GM10266 (cell line): Measurements from ENCODE around the gene COPA.
A peak's percentile ranks its signal among the peaks of the same experiment; 100 is the strongest.

ENCODE experiments used
- DNase-seq: peaks from one replicate; pipeline ENCODE4 v3.0.0; 2012; ENCODE audit errors: extremely low spot score
- CTCF ChIP-seq: IDR thresholded peaks from 2 replicates; pipeline ENCODE4 v1.5.1; 2012; ENCODE audit warnings: mild to moderate bottlenecking, low read depth; ENCODE audit not compliant: control insufficient read depth, insufficient read depth; ENCODE audit errors: missing control alignments

The COPA gene

GRCh38 chr1:160261893-160262794, 80.9 kb downstream of the COPA start, which contains the start of gene DCAF8:
TSS of gene DCAF8 (minus strand) at chr1:160262549. CDS start at chr1:160244008, 18,541 bp downstream.
- TF ChIP-seq CTCF = no peak
- DNase-seq = peak; percentile 89

GRCh38 chr1:160261556-160261892, 81.5 kb downstream of the COPA start:
- TF ChIP-seq CTCF = no peak
- peak; percentile 60 for DNase-seq

- no peak for DNase-seq
- TF ChIP-seq CTCF = no peak
These were observed 82.4 kb downstream of the COPA start for GRCh38 chr1:160260406-160261382.

DNA sequence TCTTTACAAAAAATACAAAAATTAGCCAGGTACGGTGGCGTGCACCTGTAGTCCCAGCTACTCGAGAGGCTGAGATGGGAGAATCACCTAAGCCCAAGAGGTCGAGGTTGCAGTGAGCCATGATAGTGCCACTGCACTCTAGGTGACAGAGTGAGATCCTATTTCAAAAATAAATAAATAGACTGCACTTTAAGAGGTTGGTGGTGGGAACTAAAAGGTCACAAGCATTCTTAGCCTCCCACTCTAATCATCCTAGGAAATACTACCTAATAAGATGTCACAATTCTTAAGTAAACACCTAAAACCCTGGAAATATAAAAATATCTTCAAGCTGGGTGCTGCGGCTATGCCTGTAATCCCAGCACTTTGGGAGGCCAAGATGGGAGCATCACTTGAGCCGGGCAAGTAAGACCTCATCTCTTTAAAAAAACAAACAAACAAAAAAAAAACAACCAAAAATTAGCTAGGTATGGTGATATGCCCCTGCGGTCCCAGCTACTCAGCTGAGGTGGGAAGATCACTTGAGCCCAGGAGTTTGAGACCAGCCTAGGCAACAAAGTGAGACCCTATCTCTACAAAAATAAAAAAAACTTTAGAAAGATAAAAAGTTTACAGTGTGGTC, 84.8 kb downstream of the COPA start:
- no peak for DNase-seq
- no peak for TF ChIP-seq CTCF

DNA sequence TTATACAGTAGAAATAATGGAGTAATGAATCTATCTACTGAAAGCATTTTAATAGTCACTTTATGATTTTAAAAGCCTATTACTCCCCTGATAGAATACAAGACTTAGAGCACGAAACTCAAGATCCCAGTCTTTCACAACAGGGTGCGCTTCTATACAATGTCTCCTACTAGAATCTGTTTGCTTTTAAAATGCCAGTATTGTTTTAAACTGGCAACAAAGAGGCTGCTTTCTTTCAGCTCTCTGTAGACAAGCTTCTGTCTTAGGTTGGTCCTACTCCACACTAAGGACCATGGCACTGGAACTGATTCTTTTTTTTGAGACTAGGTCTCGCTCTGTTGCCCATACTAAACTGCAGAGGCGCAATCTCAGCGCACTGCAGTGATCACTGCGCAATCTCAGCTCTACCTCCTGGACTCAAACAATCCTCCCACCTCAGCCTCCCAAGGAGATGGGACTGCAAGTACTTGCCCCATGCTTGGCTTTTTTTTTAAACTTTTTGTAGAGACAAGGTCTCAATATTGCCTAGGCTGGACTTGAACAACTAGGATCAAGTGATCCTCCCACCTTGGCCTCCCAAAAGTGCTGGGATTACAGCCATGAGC, 85.5 kb downstream of the COPA start:
- TF ChIP-seq CTCF = no peak
- DNase-seq = no peak

DNA sequence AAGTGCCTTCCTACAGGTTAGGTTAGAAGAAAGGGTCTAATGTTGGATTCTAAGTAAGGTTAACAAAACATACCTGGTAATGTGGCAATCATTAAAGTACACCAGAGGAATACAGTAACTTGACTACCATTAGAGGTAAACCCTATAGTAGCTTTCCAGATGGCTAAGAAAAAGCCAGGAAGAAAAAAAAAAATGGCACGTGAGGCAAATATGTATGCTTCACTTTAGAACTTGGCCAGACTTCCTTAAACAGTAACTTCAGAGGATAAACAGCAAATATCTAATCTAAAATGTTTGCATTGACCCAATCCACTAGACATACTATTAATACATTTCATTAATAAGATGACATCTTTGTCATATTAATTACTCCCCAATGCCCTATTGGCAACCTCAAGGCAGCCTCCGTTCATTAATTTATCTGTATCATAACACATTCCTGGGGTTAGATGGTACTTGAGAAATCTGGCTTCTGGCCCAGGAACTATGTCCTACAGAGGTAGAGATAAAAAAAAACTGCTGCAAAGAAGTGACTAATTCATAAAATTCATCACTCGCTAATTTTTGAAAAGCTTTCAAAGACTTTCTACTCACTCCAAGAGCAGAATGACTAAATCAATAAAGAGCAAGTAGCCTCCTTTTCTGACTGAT, 86.5 kb downstream of the COPA start:
- no peak for DNase-seq
- TF ChIP-seq CTCF = no peak
